ENCODE data around the gene SPAG5. TPM values are rescaled to one million over a fixed set of nuclear protein-coding genes. Genes with fewer than 3 reads are reported as not detected.

The SPAG5 gene
- total RNA-seq, 1 donor from 2014 or later: 42.0 TPM

DNA sequence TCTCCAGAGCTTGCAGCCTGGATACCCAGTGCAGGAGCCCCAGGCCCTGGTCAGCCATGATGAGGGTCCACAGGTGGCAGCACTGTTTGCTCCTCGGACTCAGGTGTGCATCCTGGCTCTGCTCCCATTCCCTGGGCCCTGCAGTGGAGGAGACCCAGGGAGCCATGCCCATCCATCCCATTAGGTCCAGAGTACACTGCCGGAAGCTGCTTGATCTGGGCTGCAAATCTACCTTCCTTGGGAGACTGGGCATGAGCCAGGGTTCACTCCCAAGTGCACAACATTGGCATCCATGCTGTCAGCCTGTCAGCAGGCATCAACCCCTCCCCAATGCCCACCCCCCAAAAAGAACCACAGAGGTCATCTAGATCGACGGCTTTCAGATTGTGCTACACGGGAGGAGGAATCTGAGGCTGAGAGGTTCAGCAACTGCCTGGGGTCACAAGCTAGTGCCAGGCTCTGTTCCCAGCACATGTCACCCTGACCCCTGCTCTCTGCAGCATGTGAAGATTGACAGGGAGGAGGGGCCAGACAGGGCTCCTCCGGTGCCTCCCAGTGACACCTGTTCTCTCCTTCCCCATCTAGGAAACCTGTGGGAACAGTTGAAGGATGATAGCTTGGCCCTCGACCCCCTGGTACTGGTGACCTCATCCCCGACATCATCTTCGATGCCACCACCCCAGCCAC, 62.1 kb downstream of the SPAG5 start:
- no peaks in the 10 kb centered on the region for H3K9me3 Mint-ChIP-seq

DNA sequence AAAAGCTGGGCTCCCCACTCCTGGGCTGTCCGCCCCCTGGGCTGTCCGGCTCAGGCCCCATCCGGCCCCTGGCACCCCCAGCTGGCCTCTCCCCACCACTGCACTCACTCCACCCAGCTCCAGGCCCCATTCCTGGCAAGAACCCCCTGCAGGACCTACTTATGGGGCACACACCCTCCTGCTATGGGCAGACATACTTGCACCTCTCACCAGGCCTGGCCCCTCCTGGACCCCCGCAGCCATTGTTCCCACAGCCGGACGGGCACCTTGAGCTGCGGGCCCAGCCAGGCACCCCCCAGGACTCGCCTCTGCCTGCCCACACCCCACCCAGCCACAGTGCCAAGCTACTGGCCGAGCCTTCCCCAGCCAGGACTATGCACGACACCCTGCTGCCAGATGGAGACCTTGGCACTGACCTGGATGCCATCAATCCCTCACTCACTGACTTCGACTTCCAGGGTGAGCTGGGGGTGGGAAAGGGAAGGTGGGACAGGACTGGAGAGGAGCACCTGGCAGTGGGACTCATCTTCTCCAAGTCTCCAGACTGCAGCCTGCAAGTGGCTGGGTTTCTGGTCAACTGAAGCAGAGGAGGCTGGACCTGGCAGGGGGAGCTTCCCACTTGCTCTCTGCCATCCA, 64.0 kb downstream of the SPAG5 start:
- peaks cover 2% of the 10 kb centered on the region for H3K27me3 Mint-ChIP-seq (ENCODE audit: low read depth)
- no peak for DNase-seq (ENCODE audit: low spot score in 2 of 2, unreplicated experiment in 2 of 2)
- no peak overlapping the region for H3K4me3 Mint-ChIP-seq
- TF ChIP-seq, protein P1, sequence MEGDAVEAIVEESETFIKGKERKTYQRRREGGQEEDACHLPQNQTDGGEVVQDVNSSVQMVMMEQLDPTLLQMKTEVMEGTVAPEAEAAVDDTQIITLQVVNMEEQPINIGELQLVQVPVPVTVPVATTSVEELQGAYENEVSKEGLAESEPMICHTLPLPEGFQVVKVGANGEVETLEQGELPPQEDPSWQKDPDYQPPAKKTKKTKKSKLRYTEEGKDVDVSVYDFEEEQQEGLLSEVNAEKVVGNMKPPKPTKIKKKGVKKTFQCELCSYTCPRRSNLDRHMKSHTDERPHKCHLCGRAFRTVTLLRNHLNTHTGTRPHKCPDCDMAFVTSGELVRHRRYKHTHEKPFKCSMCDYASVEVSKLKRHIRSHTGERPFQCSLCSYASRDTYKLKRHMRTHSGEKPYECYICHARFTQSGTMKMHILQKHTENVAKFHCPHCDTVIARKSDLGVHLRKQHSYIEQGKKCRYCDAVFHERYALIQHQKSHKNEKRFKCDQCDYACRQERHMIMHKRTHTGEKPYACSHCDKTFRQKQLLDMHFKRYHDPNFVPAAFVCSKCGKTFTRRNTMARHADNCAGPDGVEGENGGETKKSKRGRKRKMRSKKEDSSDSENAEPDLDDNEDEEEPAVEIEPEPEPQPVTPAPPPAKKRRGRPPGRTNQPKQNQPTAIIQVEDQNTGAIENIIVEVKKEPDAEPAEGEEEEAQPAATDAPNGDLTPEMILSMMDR (IDR thresholded peaks at IDR 0.05; ENCODE audit: unreplicated experiment): no peak
- no peaks in the 10 kb centered on the region for H3K4me1 Mint-ChIP-seq
- H3K27ac Mint-ChIP-seq: no peak overlapping the region
- no peaks in the 10 kb centered on the region for H3K36me3 Mint-ChIP-seq
- no peaks in the 10 kb centered on the region for H3K9me3 Mint-ChIP-seq

More for the DNA sequence above, 62.1 kb downstream of the SPAG5 start:
- H3K4me3 Mint-ChIP-seq: no peak overlapping the region
- no peaks in the 10 kb centered on the region for H3K4me1 Mint-ChIP-seq
- H3K36me3 Mint-ChIP-seq: no peaks in the 10 kb centered on the region
- TF ChIP-seq, protein P1 (IDR thresholded peaks at IDR 0.05; ENCODE audit: unreplicated experiment): no peak
- no peak for DNase-seq (ENCODE audit: low spot score in 2 of 2, unreplicated experiment in 2 of 2)
- no peak overlapping the region for H3K27ac Mint-ChIP-seq
- peaks cover 2% of the 10 kb centered on the region for H3K27me3 Mint-ChIP-seq (ENCODE audit: low read depth)

DNA sequence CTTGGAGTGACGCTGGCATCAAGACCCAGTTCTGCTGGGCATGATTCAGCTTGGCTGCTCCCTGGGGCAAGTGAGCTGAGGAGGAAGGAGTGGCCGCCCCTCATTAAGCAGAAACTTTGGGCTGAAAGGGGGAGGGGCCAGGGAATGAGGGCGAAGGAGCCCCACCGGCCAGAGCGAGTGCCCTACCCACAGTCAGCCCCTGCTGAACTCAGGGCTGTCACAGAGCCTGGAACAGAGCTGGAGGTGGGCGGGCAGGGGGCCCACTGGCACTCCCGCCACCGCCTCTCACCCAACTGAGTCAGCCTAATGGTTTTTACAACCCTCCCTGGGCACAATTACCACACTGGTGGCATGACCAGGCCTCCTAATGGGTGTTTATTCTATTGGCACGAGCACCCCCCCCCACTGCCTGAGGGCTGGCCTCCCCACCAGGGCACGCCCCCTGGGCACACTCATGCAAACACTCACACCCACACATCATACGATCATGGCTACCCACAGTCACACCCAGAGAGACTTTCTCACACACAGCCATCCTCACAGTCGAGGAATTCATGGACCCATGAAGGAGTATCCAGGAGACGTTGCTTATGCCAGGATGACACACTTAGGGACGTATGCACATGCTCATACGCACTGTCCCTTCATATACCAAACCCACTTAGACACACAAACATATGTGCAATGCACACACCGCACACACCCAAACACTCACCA, 65.6 kb downstream of the SPAG5 start:
- no peaks in the 10 kb centered on the region for H3K36me3 Mint-ChIP-seq
- TF ChIP-seq, protein P1 (IDR thresholded peaks at IDR 0.05; ENCODE audit: unreplicated experiment): no peak
- H3K27ac Mint-ChIP-seq: no peak overlapping the region
- peaks cover 2% of the 10 kb centered on the region for H3K27me3 Mint-ChIP-seq (ENCODE audit: low read depth)
- DNase-seq (ENCODE audit: low spot score in 2 of 2, unreplicated experiment in 2 of 2): no peak
- H3K4me1 Mint-ChIP-seq: no peaks in the 10 kb centered on the region
- H3K4me3 Mint-ChIP-seq: no peak overlapping the region
- no peaks in the 10 kb centered on the region for H3K9me3 Mint-ChIP-seq

DNA sequence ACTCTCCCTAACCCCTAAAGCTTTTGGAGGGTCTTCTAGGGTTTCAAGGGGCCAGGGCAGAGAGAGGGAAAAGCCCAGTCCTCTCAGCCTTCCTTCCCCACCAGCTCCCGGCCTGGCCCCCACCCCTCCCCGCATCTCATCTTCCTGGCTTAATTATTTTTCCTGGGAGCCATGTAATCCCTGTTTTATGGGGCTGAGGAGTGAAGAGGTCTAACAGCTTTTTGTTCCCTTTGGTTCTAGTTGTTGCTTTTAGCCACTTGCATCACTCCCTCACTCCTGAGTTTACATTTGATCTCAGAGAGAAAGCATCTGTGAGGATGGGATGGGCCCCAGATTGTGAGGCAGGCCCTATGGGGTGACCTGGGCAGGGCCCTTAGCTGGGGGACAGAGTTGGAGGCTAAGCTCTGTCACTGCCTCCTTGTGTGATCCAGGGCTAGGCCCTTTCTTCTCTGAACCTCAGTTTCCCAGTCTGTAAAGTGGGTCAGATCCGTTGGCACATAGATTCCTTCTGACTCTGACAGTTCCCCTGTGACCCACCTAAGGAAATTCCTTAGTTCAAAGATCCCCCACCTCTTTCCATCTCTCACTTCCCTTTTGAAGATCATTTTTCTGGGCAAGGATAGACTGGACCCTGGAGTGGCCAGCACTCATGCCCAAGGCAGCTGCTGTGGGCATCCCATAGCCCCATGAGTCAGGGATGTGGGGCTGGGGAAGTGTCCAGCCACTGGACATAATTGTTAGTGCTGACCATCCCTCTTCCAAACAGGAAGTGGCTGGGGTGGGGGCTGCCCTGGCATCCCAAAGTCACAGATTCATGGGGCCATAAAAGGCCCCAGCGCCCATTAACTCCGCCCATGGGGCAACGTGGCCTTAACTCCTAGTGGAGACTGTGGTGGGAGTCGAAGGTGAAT, 66.5 kb downstream of the SPAG5 start:
- Mint-ChIP-seq H3K27me3 (ENCODE audit: low read depth) (no peaks in the 10 kb centered on the region), H3K36me3 (no peaks in the 10 kb centered on the region), H3K4me1 (peaks cover 1% of the 10 kb centered on the region), H3K27ac (no peak overlapping the region), H3K9me3 (no peaks in the 10 kb centered on the region), H3K4me3 (no peak overlapping the region)
- TF ChIP-seq, protein P1 (IDR thresholded peaks at IDR 0.05; ENCODE audit: unreplicated experiment): no peak
- no peak for DNase-seq (ENCODE audit: low spot score in 2 of 2, unreplicated experiment in 2 of 2)

DNA sequence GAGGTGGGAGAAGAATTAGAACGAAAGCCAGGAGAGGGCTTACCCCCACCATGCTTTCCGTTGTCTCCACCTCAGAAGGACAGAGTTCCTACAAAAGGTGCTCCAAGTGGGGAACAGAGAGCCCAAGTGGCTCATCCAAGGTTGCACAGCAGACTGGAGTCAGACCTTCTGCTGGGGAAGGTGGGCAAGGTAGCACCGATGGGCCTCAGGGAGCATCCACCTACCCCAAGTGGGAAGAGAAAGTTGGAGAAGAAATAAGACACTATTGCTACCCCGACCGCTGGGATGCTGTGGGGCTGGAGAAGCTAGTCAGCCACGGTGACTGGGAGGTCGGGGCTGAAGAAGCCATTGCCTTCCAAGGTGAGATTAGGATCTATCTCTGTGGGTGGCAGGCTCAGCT, 67.9 kb downstream of the SPAG5 start:
- H3K4me3 Mint-ChIP-seq: no peak overlapping the region
- peaks cover 6% of the 10 kb centered on the region for H3K4me1 Mint-ChIP-seq
- no peaks in the 10 kb centered on the region for H3K27me3 Mint-ChIP-seq (ENCODE audit: low read depth)
- H3K27ac Mint-ChIP-seq: no peak overlapping the region
- TF ChIP-seq, protein P1 (IDR thresholded peaks at IDR 0.05; ENCODE audit: unreplicated experiment): no peak
- H3K9me3 Mint-ChIP-seq: no peaks in the 10 kb centered on the region
- H3K36me3 Mint-ChIP-seq: no peaks in the 10 kb centered on the region
- no peak for DNase-seq (ENCODE audit: low spot score in 2 of 2, unreplicated experiment in 2 of 2)
